Measurements from ENCODE around the gene OR8B12. TPM values are rescaled to one million over a fixed set of nuclear protein-coding genes. Genes with fewer than 3 reads are reported as not detected.

OR8B12 gene, protein sequence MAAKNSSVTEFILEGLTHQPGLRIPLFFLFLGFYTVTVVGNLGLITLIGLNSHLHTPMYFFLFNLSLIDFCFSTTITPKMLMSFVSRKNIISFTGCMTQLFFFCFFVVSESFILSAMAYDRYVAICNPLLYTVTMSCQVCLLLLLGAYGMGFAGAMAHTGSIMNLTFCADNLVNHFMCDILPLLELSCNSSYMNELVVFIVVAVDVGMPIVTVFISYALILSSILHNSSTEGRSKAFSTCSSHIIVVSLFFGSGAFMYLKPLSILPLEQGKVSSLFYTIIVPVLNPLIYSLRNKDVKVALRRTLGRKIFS
- total RNA-seq = not detected in 2 replicates

DNA sequence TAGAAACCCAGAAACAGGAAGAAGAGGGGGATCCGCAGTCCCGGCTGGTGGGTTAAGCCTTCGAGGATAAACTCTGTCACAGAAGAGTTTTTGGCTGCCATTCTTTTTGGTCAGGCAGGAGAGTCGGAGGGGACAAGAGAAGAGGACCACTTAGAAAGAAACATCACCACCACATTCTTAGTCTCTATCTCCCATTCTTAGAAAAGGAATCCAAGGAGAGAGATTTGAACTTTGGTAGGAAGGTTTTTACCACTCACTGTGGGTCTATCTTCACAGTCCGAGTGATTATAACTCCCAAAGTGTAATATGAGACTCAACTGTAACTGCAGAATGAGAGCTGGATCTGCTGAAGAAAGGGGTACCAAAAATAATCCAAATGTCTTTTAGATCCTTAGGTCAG is at the start of gene OR8B12:
Gene OR8B12, minus strand, starts transcription at position 101 of the 400 bp plus-strand sequence. Its CDS starts 0 bp downstream, at position 101.

DNA sequence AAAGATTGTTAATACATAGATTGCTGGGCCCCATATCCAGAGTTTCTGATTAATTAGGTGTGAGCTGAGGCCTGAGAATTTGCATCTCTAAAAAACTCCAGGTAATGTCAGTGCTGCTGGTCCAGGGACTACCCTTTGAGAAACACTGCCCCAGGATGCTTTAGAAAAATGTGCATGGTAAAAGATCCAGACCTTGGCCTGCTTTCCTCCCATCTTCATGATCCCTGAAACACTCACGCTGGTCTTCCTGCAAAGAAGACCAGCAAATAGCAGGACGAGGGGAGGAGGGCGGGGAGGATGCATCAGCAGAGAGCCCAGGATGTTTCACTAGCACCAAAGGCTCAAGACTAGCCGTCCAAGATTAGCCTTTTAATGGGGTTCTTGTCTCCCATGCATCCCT is 26.2 kb upstream of the OR8B12 start, which contains the start of gene OR8A1:
Gene OR8A1, plus strand, starts transcription at position 301 of the 400 bp plus-strand sequence. CDS start 123 bp downstream, outside the sequence.

Other genes starting within 250 kb of the OR8B12 start
- gene OR8D1, start 229.7 kb downstream of the OR8B12 start, total RNA-seq = not detected in 2 replicates
- not detected in 2 replicates for gene OR8D2, start 223.5 kb downstream of the OR8B12 start, total RNA-seq
- not detected in 2 replicates for gene OR8B2, start 159.2 kb downstream of the OR8B12 start, total RNA-seq
- not detected in 2 replicates for gene OR8B3, start 144.6 kb downstream of the OR8B12 start, total RNA-seq
- not detected in 2 replicates for gene OR8B4, start 118.8 kb downstream of the OR8B12 start, total RNA-seq
- gene OR8B8, start 98.0 kb downstream of the OR8B12 start, total RNA-seq = not detected in 2 replicates
- gene OR8A1, start 26.3 kb upstream of the OR8B12 start, total RNA-seq = not detected in 2 replicates
- gene PANX3, start 67.8 kb upstream of the OR8B12 start, total RNA-seq = not detected in 2 replicates
- 19.3 and 19.7 TPM in 2 replicates for gene TBRG1, start 79.2 kb upstream of the OR8B12 start, total RNA-seq
- 9.6 and 10.1 TPM in 2 replicates for gene SIAE, start 130.1 kb upstream of the OR8B12 start, total RNA-seq
- gene SPA17, start 130.2 kb upstream of the OR8B12 start, total RNA-seq = 21.6 and 28.0 TPM in 2 replicates
- gene NRGN, start 196.3 kb upstream of the OR8B12 start, total RNA-seq = 0.15 and 0.39 TPM in 2 replicates
- gene VSIG2, start 208.6 kb upstream of the OR8B12 start, total RNA-seq = not detected in 2 replicates
- not detected in 2 replicates for gene ESAM, start 218.6 kb upstream of the OR8B12 start, total RNA-seq